Activated CD4-positive, alpha-beta T cell treated with anti-CD3 and anti-CD28 coated beads, Interleukin-2, amount 10 ng/mL, durations not matched to agents 7 days and 5 days (primary cell): Measurements from ENCODE around the gene ZNF695. TPM values are rescaled to one million over a fixed set of nuclear protein-coding genes. Genes with fewer than 3 reads are reported as not detected.
A peak's percentile ranks its signal among the peaks of the same experiment; 100 is the strongest.
"Not testable (repeated sequence)": the region's sequence is repeated elsewhere in the genome, so short reads cannot be mapped to it uniquely, and the experiment has no call there.

Source experiments
- CTCF ChIA-PET: fragments of 350-600 bp; sonication (Branson Sonifier 250); formaldehyde crosslinking; loops from one replicate; lab custom pipeline; 2021; ENCODE audit warnings: antibody characterized with exemption; lab: Charles Lee
- POLR2A ChIA-PET: fragments of 350-600 bp; sonication (Branson Sonifier 250); formaldehyde crosslinking; loops from one replicate; lab custom pipeline; 2021; ENCODE audit warnings: antibody characterized with exemption; lab: Charles Lee
- DNase-seq: peaks from one replicate; pipeline ENCODE4 v3.0.0-alpha.2; 2020
- H3K27ac Mint-ChIP-seq: one replicate; pipeline ENCODE4 v1.8.0; 2021; ENCODE audit warnings: mild to moderate bottlenecking, moderate library complexity, mixed read lengths
- H3K27me3 Mint-ChIP-seq: one replicate; pipeline ENCODE4 v1.8.0; 2021; ENCODE audit warnings: mixed read lengths
- H3K36me3 Mint-ChIP-seq: one replicate; pipeline ENCODE4 v1.8.0; 2021; ENCODE audit warnings: low read depth, mixed read lengths
- H3K4me1 Mint-ChIP-seq: one replicate; pipeline ENCODE4 v1.8.0; 2021; ENCODE audit warnings: mixed read lengths
- H3K4me3 Mint-ChIP-seq: one replicate; pipeline ENCODE4 v1.8.0; 2021; ENCODE audit warnings: mild to moderate bottlenecking, moderate library complexity, mixed read lengths
- H3K9me3 Mint-ChIP-seq: one replicate; pipeline ENCODE4 v1.8.0; 2021; ENCODE audit warnings: mixed read lengths
- total RNA-seq, 2 experiments: library from RNA; stranded (reverse); gene quantifications; one replicate each; pipeline ENCODE4 v1.2.3, GENCODE V29; 2021

ZNF695 gene
- under 1 TPM; 0.10 to 0.17 TPM for total RNA-seq

DNA sequence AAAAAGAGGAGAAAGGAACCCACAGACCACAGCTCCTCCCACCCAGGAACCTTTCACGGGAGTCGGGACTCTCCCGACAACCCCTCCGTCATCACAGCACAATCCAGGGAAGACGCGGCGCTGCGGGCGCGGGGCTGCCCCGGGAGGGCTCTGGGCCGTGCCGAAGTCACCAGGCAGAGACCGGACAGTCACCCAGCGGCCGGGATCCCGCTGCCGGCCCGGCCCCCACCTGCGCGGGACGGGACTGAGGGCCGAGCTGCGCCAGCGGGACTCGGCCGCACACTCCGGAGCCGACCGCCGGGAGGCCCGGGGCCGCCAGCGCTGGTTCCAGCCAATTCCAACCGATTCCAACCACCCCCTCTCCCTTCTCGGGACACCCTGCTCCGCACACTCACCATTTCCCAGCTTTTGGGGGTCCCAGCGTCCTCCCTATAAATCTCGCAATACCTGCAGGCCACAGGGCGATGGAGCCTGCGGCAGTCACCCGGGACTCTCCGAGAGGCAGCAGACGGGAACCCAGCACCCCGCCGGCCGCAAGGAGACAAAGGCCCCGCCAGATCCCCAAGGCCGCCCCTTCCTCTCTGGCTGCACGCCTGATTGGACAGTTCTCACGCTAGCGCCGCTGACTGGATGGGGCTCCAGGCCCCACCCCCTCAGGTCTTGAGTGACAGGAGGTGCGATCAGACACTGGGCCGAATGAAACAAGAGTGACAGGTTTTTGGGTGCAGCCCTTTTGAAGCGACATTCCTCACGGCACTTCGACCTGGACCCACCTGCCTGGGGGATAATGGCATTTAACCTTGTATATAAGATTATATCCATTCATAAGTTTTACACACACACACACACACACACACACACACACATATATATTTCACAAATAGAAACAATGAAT, at the start of gene ZNF695:
Gene ZNF695 (minus strand): TSS at position 547 of the 895 bp plus-strand sequence. CDS start 149 bp downstream, at position 398.
- peaks cover 4% of the 10 kb centered on the region for H3K4me1 Mint-ChIP-seq
- H3K9me3 Mint-ChIP-seq = peaks cover 18% of the 10 kb centered on the region
- CTCF ChIA-PET = no interaction called here
- H3K27me3 Mint-ChIP-seq = peaks cover 20% of the 10 kb centered on the region
- H3K36me3 Mint-ChIP-seq = peaks cover 10% of the 10 kb centered on the region
- peak within 1 kb of the TSS; percentile 73 for H3K4me3 Mint-ChIP-seq
- peak; percentile 53 for DNase-seq
- POLR2A ChIA-PET = no interaction called here
- H3K27ac Mint-ChIP-seq = peak within 1 kb of the TSS; percentile 72

DNA sequence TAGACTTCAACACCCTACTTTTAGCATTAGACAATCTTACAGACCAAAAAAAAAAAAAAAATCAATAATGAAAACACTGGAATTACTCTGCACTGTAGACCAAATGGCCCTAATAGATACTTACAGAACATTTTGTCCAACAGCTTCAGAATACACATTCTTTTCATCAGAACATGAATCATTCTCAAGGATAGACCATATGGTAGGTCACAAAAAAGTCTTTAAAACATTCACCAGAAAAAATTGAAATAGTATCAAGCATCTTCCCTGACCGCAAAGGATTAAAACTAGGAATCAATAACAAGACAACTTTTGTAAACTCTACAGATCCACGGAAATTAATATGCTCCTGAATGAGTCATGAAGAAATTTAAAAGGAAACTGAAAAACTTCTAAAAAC, 48.2 kb upstream of the ZNF695 start:
- CTCF ChIA-PET = no interaction called here
- Mint-ChIP-seq H3K4me1 (peaks cover 7% of the 10 kb centered on the region), H3K27ac (no peak overlapping the region), H3K9me3 (peaks cover 64% of the 10 kb centered on the region), H3K4me3 (no peak overlapping the region), H3K27me3 (no peaks in the 10 kb centered on the region), H3K36me3 (peaks cover 19% of the 10 kb centered on the region)
- DNase-seq = no peak
- POLR2A ChIA-PET = no interaction called here

DNA sequence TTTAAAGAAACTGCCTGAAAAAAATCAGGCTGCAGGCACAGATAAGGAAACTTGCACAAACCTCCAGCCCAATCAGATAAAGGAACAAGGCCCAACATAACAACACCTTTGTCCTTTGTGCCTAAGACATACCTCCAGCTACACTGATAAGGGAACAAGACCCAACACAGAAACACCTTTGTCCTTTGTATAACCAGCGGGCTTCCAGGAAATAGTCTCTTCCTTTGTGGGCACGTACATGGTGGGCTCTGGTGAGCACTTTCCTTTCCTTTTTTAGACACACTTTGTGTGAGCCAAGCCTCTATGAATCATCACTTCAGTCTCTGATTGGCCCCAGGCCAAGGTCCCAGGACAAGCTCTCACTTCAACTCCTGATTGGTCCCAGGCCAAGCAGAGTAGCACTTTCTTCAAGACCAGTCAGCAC, 47.1 kb upstream of the ZNF695 start:
- Mint-ChIP-seq H3K27me3 (no peaks in the 10 kb centered on the region), H3K9me3 (peaks cover 68% of the 10 kb centered on the region), H3K36me3 (peaks cover 19% of the 10 kb centered on the region), H3K4me1 (peaks cover 7% of the 10 kb centered on the region), H3K4me3 (no peak overlapping the region), H3K27ac (no peak overlapping the region)
- ChIA-PET POLR2A (no interaction called here), CTCF (no interaction called here)
- no peak for DNase-seq

DNA sequence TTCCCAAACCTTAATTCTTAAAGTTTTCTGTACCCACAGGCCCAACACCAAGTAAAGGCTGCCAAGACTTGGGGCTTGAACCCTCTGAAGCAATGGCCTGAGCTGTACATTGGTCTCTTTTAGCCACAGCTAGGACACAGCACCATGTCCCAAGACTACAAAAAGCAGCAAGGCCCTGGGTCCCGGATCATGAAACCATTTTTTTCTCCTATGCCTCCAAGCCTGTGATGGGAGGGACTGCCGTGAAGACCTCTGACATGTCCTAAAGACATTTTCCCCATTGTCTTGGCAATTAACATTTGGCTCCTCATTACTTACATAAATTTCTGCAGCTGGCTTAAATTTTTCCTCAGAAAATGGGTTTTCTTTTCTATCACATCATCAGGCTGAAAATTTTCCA, 39.8 kb upstream of the ZNF695 start:
- Mint-ChIP-seq H3K9me3 (peaks cover 68% of the 10 kb centered on the region), H3K36me3 (peaks cover 8% of the 10 kb centered on the region), H3K27me3 (no peaks in the 10 kb centered on the region), H3K4me3 (no peak overlapping the region), H3K4me1 (no peaks in the 10 kb centered on the region), H3K27ac (no peak overlapping the region)
- ChIA-PET CTCF (no interaction called here), POLR2A (no interaction called here)
- DNase-seq = no peak

DNA sequence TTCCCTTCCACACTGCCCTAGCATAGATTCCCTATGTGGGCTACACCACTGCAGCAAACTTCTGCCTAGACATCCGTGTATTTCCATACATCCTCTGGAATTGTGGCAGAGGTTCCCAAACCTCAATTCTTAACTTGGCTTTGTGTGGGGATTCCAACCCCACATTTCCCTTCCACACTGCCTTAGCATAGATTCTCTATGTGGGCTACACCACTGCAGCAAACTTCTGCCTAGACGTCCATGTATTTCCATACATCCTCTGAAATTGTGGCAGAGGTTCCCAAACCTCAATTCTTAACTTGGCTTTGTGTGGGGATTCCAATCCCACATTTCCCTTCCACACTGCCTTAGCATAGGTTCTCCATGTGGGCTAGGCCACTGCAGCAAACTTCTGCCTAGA, 39.4 kb upstream of the ZNF695 start:
- no peak overlapping the region for H3K27ac Mint-ChIP-seq
- no peak for DNase-seq
- H3K36me3 Mint-ChIP-seq = peaks cover 9% of the 10 kb centered on the region
- CTCF ChIA-PET = no interaction called here
- no peaks in the 10 kb centered on the region for H3K27me3 Mint-ChIP-seq
- peaks cover 68% of the 10 kb centered on the region for H3K9me3 Mint-ChIP-seq
- H3K4me3 Mint-ChIP-seq = no peak overlapping the region
- POLR2A ChIA-PET = no interaction called here
- H3K4me1 Mint-ChIP-seq = no peaks in the 10 kb centered on the region

DNA sequence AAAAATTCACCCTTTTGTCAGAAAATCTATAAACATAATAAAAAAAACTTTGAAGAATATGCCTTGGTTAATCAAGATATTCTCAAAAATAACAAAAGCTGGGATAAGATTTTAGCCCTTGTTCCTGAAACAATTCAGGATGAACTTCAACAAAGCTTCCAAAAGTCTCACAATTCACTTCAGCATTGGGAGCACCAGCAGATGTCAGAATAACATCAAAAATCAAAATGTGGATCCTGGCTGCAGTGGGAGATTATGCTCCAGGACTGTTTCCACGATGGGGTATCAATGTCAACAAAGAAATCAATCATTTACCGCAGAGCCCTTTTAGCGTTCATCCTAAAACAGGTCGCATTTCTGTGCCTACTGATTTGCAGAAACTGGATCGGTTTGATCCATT, 35.5 kb upstream of the ZNF695 start:
- H3K9me3 Mint-ChIP-seq = peaks cover 62% of the 10 kb centered on the region
- ChIA-PET POLR2A (no interaction called here), CTCF (no interaction called here)
- peaks cover 15% of the 10 kb centered on the region for H3K36me3 Mint-ChIP-seq
- H3K4me1 Mint-ChIP-seq = no peaks in the 10 kb centered on the region
- no peaks in the 10 kb centered on the region for H3K27me3 Mint-ChIP-seq
- DNase-seq = no peak
- no peak overlapping the region for H3K4me3 Mint-ChIP-seq
- no peak overlapping the region for H3K27ac Mint-ChIP-seq

DNA sequence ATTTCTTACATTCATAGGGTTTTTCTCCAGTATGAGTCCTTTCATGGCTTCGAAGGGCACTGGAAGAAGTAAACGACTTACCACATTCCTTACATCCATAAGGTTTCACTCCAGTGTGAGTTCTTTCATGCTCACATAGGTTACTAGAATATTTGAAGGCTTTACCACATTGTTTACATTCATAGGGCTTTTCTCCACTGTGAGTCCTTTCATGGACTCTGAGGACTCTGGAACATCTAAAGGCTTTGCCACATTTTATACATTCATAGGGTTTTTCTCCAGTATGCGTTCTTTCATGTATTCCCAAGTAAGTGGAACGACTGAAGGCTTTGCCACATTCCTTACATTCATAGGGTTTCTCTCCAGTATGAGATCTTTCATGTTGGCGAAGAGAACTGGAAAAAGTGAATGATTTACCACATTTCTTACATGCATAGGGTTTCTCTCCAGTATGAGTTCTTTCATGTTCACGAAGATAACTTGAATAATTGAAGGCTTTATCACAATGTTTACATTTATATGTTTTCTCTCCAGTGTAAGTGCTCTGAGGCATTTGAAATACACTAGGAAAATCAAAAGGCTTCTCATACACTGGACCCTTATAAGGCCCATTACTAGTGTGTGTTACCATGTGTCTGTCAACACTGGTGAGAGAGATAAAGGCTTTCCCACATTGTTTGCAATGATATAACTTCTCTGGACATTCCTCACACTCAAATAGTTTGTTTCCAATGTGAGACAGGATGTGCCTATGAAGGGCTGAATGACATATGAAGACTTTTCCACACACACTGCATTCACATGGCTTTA, 29.9 kb upstream of the ZNF695 start:
- Mint-ChIP-seq H3K4me3 (no peak overlapping the region), H3K27ac (no peak overlapping the region), H3K4me1 (no peaks in the 10 kb centered on the region), H3K9me3 (peaks cover 62% of the 10 kb centered on the region), H3K27me3 (no peaks in the 10 kb centered on the region), H3K36me3 (peaks cover 34% of the 10 kb centered on the region)
- ChIA-PET POLR2A (no interaction called here), CTCF (no interaction called here)
- no peak for DNase-seq

DNA sequence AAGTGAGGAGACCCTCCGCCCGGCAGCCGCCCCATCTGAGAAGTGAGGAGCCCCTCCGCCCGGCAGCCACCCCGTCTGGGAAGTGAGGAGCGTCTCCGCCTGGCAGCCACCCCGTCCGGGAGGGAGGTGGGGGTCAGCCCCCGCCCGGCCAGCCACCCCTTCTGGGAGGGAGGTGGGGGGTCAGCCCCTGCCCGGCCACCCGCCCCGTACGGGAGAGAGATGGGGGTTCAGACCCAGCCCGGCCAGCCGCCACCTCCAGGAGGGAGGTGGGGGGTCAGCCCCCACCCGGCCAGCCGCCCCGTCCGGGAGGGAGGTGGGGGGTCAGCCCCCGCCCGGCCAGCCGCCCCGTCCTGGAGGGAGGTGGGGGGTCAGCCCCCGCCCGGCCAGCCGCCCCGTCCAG, 24.4 kb upstream of the ZNF695 start:
- Mint-ChIP-seq H3K36me3 (peaks cover 13% of the 10 kb centered on the region), H3K9me3 (peaks cover 54% of the 10 kb centered on the region)
- POLR2A ChIA-PET, H3K4me3 Mint-ChIP-seq, H3K4me1 Mint-ChIP-seq, DNase-seq, H3K27ac Mint-ChIP-seq, CTCF ChIA-PET, H3K27me3 Mint-ChIP-seq: not testable (repeated sequence)

DNA sequence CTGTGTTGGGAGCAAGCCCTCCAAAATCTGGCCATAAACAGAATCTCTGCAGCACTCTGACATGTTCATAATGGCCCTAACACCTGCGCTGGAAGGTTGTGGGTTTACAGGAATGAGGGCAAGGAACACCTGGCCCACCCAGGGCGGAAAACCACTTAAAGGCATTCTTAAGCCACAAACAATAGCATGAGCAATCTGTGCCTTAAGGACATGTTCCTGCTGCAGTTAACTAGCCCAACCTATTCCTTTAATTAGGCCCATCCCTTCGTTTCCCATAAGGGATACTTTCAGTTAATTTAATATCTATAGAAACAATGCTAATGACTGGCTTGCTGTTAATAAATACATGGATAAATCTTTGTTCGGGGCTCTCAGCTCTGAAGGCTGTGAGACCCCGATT, 16.8 kb upstream of the ZNF695 start:
- H3K4me1 Mint-ChIP-seq, POLR2A ChIA-PET, H3K27me3 Mint-ChIP-seq, DNase-seq, H3K27ac Mint-ChIP-seq, H3K36me3 Mint-ChIP-seq, CTCF ChIA-PET, H3K4me3 Mint-ChIP-seq: not testable (repeated sequence)
- H3K9me3 Mint-ChIP-seq = peaks cover 39% of the 10 kb centered on the region

DNA sequence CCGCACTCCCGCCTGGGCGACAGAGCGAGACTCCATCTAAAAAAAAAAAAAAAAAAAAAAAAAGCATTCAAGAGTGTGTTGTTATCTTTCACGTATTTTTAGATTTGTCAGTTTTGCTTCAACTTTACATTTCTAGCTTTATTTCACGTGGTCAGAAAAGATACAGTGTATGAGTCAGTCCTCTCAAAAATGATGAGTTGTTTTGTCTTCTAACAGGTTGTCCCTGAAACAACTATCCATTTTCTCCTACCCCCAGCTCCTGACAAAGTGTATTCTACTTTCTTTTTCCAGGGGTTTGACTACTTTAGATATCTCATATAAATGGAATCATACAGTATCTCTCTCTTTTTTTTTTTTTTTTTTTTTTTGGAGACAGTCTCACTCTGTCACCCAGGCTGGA, 5.5 kb upstream of the ZNF695 start:
- Mint-ChIP-seq H3K27me3 (peaks cover 3% of the 10 kb centered on the region), H3K9me3 (peaks cover 21% of the 10 kb centered on the region), H3K36me3 (no peaks in the 10 kb centered on the region), H3K27ac (no peak overlapping the region), H3K4me1 (no peaks in the 10 kb centered on the region), H3K4me3 (no peak overlapping the region)
- POLR2A ChIA-PET = no interaction called here
- DNase-seq = no peak
- CTCF ChIA-PET = interaction anchor here (0.7 kb wide), 1 partner anchor 150 kb away, joined by 4 read pairs; no protein-coding TSS in a partner anchor

DNA sequence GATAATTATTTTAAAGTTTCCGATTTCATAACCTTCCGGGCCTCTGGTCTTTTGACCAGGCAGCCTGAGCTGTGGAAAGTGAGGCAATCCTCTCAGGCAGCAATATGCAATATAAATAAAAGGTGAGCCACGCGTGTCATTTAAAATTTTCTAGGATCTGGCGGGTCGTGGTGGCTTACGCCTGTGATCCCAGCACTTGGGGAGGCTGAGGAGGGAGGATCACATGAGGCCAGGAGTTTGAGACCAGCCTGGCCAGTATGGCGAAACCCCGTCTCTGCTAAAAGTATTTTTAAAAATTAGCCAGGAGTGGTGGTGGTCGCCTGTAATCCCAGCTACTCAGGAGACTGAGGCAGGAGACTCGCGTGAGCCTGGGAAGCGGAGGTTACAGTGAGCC, 546 bp upstream of the ZNF695 start:
- Mint-ChIP-seq H3K4me3 (no peak overlapping the region), H3K9me3 (peaks cover 15% of the 10 kb centered on the region), H3K27me3 (peaks cover 20% of the 10 kb centered on the region), H3K27ac (no peak overlapping the region), H3K4me1 (peaks cover 4% of the 10 kb centered on the region), H3K36me3 (peaks cover 10% of the 10 kb centered on the region)
- ChIA-PET CTCF (interaction anchor here (0.6 kb wide), 1 partner anchor 306 kb away, joined by 6 read pairs; no protein-coding TSS in a partner anchor), POLR2A (no interaction called here)
- DNase-seq = no peak

DNA sequence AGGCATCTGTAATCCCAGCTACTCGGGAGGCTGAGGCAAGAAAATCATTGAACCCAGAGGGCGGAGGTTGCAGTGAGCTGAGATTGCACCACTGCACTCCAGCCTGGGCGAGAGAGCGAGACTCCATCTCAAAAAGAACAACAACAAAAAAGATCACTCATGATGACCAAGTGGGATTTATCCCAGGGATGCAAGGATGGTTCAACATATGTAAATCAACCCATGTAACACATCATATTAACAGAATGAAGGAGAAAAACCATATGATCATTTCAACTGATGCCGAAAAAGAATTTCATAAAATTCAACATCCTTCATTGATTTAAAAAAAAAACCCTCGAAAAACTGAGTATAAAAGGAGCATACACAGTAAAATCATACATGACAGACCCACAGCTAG, 3.8 kb downstream of the ZNF695 start:
- H3K27ac Mint-ChIP-seq, DNase-seq, H3K4me3 Mint-ChIP-seq, CTCF ChIA-PET, POLR2A ChIA-PET, H3K4me1 Mint-ChIP-seq: not testable (repeated sequence)
- Mint-ChIP-seq H3K27me3 (peaks cover 20% of the 10 kb centered on the region), H3K36me3 (peaks cover 10% of the 10 kb centered on the region), H3K9me3 (peaks cover 28% of the 10 kb centered on the region)

DNA sequence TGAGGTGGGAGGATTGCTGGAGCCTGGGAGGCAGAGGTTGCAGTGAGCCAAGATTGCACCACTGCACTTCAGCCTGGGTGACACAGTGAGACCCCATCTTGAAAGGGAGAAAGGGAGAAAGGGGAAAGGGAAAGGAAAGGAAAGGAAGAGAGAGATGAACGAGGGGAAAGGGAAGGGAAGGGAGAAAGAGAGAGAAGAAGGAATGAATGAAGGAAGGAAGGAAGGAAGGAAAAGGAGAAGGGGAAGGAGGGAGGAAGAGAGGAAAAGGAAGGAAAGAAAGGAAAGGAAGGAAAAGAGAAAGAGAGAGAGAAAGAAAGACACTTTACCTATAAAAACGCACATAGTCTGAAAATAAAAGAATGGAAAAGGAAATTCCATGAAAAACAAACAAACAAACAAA, 18.0 kb downstream of the ZNF695 start:
- Mint-ChIP-seq H3K4me3 (no peak overlapping the region), H3K4me1 (no peaks in the 10 kb centered on the region), H3K36me3 (peaks cover 9% of the 10 kb centered on the region), H3K27ac (no peak overlapping the region), H3K9me3 (peaks cover 62% of the 10 kb centered on the region), H3K27me3 (no peaks in the 10 kb centered on the region)
- CTCF ChIA-PET = no interaction called here
- POLR2A ChIA-PET = no interaction called here
- no peak for DNase-seq
